ENCODE measurements around the gene CDC42SE1.

GRCh38 chr1:151085953-151086559, 26.6 kb upstream of the CDC42SE1 start:
- TF ChIP-seq EZH2 (IDR thresholded peaks at IDR 0.05; ENCODE audit: low read length, unreplicated experiment) (no peak), CTCF (conservative IDR thresholded peaks at IDR 0.05; ENCODE audit: low read depth, low read length) (no peak), EZH2phosphoT487 (IDR thresholded peaks at IDR 0.05; ENCODE audit: borderline replicate concordance, low read length) (no peak)
